GM19397 (cell line): ENCODE measurements around the gene TSPYL1.
"Not testable (repeated sequence)": the region's sequence is repeated elsewhere in the genome, so short reads cannot be mapped to it uniquely, and the experiment has no call there.

Experiments used
- ATAC-seq: cut with Tn5 transposase; IDR thresholded peaks from one replicate; pipeline ENCODE4 v1.9.1; 2021; ENCODE audit warnings: mild to moderate bottlenecking, moderate library complexity; ENCODE audit not compliant: unreplicated experiment

Gene TSPYL1

DNA sequence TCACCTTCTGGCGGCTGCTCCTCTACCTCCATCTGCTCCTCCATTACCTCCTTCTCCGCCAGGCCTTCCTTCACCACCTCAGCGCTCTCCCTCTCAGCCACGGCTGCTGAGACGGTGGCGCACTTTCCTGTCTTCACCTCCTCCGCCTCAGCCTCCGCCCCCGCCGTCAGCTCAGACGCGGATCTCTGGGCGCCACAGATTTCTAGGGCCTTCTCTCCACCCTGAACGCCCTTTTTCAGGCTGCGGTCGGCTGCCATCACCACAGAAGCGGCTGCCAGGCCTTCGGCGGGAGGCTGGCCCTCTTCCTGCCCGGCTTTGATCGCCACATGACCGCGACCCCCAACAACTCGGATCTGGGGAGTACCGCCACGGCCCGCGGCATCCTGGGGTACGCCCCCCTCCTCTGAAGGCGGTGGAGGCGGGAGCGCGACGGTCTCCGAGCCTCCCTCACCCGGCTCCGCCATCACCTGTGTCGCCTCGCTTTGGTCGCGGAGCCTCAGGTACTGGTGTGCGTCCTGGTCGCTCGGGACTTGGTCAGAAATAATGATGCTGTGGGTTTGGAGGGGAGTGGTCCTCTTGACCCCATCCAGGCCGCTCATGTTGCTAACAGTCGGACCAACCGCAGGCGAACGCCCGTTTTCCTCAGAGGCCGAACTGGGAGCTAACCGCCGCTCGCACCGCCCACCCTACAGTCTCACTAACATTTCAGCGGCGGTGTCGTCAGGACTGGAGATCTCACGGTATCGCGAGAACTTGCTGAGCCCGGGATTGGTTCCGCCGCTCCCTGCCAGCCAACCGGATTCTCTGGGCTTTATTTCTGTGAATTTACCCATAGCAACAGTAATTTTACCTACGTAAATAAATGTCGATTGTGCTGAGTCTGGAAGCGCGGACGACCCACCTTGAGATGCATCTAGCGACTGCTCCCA lies at the start of gene TSPYL1:
Gene TSPYL1 (minus strand): TSS at position 699 of the 929 bp plus-strand sequence. CDS start 100 bp downstream, at position 599.
- peak; percentile 95 for ATAC-seq

DNA sequence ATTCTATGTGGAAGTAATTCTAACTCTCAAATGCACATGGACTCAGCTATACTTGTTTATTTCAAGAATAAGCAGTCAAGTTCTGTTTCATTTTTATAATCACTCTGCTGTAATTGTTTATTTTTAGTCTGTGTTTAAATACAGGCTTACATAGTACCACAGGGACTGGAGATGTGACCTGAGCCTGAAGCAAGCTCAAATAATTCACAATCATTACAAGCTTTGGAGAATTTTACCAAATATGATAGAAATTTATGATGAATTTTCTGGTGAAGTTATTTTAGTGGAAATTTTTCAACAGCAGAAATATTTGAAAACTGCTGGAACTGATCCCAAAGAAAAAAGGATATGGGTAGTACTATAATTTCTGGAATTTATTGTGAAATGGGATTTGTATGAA lies 49.4 kb upstream of the TSPYL1 start:
- no peak for ATAC-seq

DNA sequence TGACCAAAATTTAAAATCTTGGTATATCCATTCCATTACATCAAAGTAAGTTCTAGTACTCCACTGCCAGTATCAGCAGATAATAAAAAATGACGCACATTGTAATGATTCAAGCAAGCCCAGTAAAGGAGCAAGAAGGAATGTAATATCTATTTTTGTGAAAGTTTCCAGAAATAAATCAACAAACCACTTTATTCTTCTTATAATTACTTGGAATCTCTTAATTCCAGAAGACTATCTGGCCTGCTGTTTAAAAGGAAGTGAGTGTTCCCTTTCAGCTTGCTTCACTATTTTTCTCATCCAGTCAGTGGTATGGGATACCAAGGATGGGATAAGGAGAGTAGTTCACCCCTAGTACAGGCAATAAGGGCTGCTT lies 48.8 kb upstream of the TSPYL1 start:
- ATAC-seq, result no peak

GRCh38 chr6:116327803-116328527 lies 48.2 kb upstream of the TSPYL1 start:
- no peak for ATAC-seq

DNA sequence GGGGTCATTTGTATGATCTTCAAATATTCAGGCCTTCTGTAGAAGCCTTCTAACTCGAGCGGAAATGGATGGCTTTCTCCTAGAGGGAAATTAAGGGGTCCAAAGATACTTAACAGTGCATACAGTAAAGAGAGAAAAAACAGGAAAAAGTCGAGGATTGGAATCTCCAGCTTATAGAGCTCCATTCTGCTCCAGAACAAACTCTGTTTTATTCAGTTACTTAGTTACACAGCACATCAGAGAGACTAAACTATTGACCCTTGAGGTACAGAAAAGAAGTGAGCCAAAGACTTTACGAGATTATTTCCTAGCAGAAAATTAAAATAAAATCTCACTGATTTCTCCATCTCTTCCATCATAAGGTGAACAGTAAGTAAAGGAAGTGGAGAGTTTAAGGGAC lies 47.3 kb upstream of the TSPYL1 start:
- ATAC-seq, result no peak

GRCh38 chr6:116326181-116326671 lies 46.5 kb upstream of the TSPYL1 start:
- ATAC-seq, result no peak

DNA sequence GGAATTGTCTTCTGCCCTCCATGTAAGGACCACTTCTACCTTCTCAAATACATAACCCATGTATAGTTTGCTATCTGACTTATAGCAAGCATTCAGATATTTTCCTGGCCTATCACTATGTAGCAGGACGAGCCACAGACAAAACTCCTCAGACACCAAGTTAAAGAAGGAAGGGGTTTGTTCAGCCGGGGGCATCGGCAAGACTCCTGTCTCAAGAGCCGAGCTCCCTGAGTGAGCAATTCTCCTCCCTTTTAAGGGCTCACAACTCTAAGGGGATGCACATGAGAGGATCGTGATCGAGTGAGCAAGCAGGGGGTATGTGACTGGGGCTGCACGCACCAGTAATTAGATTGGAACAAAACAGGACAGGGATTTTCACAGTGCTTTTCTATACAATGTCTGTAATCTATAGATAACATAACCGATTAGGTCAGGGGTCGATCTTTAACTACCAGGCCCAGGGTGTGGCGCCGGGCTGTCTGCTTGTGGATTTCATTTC lies 46.0 kb upstream of the TSPYL1 start:
- ATAC-seq, result not testable (repeated sequence)

- no peak for ATAC-seq
Observed at GRCh38 chr6:116323863-116324262, 44.1 kb upstream of the TSPYL1 start.

DNA sequence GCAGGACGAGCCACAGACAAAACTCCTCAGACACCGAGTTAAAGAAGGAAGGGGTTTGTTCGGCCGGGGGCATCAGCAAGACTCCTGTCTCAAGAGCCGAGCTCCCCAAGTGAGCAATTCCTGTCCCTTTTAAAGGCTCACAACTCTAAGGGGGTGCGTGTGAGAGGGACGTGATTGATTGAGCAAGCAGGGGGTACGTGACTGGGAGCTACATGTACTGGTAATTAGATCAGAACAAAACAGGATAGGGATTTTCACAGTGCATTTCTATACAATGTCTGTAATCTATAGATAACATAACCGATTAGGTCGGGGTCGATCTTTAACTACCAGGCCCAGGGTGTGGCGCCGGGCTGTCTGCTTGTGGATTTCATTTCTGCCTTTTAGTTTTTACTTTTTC lies 42.2 kb upstream of the TSPYL1 start:
- ATAC-seq, result not testable (repeated sequence)

- no peak for ATAC-seq
Observed at GRCh38 chr6:116316772-116317467, 37.2 kb upstream of the TSPYL1 start.

GRCh38 chr6:116314878-116315277 lies 35.1 kb upstream of the TSPYL1 start:
- no peak for ATAC-seq

DNA sequence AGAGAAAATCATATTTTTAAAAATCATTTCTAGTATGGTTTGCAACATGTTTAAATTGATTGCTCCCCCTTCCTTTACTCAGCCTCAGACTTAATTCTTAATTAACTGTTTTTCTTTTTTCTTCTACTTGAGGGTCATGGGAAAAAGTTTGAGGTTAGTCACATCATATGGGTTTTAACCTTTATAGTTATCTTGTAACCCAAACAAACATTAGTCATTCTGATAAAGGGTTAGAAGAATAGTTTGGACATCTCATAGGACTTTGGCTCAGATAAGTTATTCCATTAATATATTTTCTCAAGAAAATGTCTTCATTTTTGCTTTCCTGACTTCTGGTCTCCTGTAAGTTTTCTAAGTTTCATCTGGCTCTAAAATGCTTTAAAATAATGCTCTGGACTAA lies 34.5 kb upstream of the TSPYL1 start:
- ATAC-seq, result no peak

DNA sequence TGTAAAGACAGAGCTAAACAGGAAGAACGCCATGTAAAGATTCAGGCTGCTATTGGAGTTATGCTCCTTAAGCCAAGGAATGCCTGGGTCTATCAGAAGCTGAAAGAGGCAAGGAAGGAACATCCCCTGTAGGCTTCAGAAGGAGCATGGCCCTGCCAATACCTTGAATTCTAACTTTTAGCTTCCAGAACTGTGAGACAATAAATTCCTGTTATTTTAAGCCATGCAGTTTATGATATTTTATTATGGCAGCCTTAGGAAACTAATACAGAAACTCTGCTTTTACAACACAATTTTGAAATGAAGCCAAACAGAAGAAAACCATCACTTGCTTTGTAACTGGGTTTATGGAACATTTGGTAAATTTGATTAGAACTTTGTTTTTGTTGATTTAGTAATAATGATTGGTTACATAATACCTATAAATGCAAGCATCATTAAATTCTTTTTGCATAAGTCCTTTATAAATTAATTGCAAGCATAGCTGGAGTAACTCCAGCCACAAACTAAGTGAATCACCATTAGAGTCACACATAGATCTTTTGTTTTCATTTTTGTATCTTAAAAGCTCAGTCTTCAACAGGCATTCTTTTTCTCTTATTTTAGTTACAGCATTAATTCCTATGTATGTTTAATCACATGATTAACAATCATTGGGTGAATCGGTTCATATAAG lies 33.5 kb upstream of the TSPYL1 start:
- ATAC-seq, result no peak

DNA sequence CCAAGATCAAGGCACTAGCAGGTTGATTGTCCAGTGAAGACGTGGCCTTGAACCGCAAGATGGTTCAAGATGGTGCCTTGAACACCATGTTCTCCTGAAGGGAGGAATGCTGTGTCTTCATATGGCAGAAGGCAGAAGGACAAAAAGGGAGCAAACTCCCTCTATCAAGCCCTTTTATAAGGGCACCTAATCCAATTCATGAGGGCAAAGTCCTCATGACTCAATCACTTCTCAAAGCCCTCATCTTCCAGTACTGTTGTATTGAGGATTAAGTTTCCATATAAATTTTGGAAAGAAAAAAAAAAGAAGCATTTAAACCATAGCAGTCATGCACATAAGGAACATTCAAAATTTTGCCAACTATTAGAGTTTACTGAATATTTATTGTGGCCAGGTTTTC lies 29.9 kb upstream of the TSPYL1 start:
- no peak for ATAC-seq

DNA sequence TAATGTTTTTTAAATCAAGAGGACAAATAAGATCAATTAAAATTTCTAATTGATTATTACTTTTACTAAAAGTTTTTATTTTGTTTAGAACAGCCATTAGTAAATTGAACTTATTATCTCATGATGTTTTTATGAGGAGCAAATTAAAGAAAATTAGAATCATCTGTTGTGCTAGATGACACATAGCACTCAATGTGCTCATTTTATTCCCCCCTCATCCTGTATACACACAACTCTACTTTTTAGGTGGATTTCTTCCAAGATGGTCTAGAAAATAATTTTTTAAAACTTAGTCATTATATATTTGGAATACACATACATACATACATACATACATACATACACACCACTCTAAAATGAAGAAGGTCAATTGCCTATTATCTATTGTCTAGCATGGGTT lies 29.3 kb upstream of the TSPYL1 start:
- ATAC-seq, result no peak

- ATAC-seq, result no peak
Observed at GRCh38 chr6:116307633-116308032, 27.9 kb upstream of the TSPYL1 start.

GRCh38 chr6:116307001-116307400 lies 27.3 kb upstream of the TSPYL1 start:
- no peak for ATAC-seq

DNA sequence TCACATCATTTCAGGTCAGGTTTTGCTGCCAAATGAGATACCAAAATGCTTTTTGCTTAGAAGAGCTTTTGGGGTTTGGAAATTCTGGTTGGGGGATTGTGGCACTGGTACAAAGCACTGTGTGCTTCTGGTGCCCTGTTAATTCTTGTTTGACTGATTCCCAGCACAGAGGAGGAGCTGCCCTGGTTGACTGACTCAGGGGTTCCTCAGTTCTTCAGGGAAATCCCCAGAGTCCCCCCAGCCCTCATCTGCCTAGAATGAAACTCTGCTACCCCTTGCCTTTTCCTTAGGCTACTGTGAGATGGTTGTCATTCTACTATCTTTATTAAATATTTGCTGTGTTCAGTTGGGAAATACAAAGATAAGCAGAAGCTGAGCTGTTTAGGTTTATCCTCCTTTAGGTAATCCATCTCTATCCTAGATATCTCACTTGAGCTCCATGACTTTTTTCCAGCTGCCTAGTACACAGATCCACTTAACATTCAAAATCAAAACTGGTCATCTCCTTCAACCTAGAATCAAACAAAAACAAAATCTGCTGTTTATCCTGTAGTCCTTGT lies 24.9 kb upstream of the TSPYL1 start:
- ATAC-seq, result no peak

- no peak for ATAC-seq
Observed at GRCh38 chr6:116301104-116301503, 21.4 kb upstream of the TSPYL1 start.

DNA sequence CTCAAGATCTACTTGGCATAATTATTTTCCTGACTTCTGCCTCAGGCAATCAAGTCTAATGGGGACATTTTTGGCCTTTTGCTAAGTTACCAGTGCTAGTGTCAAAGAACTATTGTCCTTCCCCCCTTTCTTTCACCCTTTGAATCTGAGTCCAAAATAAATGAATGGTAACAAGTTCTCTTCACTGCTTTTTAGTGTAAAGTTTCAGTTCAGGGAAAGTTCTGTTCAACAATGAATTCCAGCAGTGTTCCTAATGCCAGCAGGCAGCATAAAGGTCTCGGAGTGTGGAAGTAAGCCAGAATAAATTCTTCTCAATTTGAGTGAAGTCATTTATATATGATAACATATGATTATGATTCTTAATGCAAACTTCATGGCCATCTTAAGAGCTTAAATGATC lies 20.8 kb upstream of the TSPYL1 start:
- ATAC-seq, result no peak
